GM18858 (cell line): Measurements from ENCODE around the gene ADCY7.
A peak's percentile ranks its signal among the peaks of the same experiment; 100 is the strongest.

Experiments used
- ATAC-seq: cut with Tn5 transposase; IDR thresholded peaks from one replicate; pipeline ENCODE4 v1.9.1; 2021; ENCODE audit not compliant: unreplicated experiment

ADCY7 gene

DNA sequence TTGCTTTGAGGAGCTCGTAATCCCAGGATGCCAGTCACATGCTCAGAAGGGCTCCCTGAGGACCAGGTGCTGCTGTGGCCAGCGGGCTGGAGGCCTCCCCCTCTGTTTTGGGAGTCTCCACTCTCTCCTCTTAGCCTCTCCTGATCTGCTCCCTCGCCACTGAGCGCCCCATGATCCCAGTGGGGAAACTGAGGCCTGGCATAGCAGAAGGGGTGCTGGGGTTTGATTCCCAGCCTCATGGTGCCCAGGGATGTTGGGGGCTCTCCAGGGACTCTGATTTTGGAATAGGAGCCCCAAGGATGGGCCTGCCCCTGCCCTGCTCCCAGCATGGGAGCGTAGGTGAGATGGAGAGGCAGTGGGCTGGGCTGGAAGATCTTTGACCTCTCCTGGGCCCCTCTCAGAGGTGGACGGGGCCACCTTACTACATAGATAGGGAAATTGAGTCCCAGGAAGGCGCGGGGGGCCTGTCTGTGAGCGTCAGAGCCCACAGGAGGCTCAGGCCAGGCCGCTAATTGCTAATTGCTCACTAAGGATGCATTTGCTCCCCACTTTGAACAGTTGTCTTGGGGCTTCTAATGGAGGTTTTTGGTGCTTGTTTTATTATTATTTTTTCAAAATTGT lies 525 bp upstream of the ADCY7 start:
- ATAC-seq: no peak

DNA sequence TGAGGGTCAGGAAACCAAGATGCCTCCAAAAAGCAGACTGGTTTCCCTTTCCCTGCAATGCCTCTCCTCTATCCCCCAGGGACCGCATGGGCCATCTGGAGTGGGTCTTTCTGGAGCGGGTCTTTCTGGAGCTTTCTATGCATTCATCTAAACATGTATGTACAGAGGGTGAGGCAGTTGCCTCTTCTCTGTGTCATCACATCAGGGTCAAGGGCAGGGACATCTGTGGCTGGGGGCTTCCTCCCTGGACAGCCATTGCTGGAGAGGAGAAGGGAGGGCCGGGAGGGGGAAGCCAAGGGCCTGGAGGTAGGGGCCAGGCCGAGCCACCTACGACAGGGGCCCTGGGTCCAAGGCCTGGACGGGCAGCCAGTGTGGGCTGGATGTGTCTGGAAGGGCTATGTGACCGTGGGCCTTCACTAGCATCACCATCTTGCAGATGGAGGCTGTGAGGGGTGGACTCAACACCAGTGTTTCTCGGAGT lies 840 bp downstream of the ADCY7 start:
- ATAC-seq: no peak

DNA sequence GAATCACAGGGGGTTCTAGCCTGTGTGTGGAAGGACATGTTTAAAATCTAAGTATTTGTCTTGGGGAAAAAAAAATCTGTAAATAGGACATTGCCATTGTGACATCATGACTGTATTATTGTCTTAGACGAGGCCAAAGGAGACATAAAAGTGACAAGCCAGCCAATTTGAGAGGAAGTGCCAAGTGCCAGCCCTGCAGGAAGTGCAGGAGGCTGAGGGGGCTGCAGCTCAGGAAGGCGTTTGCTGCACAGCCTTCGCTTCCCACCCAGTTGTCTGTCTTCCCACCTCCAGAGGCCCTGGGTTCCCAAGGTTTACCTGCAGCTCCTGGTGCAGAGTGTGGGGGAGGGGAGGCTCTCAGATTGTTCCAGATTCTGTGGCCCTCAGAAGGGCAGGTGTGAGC lies 1.3 kb downstream of the ADCY7 start:
- no peak for ATAC-seq

DNA sequence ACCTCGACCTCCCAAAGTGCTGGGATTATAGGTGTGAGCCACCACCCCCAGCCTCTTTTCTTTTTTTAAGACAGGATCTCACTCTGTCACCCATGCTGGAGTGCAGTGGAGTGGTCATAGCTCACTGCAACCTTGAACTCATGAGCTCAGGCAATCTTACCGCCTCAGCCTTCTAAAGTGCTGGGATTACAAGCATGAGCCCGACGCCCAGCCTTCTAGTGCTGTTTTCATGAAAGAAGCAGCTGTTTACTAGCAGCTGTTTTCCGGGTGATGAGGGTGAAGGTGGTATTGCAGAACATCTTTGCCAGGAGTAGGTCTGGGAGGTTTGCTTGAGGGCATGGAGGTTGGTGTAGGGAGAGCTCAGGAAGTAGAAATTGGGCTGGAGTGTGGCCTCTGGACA lies 2.0 kb downstream of the ADCY7 start:
- no peak for ATAC-seq

DNA sequence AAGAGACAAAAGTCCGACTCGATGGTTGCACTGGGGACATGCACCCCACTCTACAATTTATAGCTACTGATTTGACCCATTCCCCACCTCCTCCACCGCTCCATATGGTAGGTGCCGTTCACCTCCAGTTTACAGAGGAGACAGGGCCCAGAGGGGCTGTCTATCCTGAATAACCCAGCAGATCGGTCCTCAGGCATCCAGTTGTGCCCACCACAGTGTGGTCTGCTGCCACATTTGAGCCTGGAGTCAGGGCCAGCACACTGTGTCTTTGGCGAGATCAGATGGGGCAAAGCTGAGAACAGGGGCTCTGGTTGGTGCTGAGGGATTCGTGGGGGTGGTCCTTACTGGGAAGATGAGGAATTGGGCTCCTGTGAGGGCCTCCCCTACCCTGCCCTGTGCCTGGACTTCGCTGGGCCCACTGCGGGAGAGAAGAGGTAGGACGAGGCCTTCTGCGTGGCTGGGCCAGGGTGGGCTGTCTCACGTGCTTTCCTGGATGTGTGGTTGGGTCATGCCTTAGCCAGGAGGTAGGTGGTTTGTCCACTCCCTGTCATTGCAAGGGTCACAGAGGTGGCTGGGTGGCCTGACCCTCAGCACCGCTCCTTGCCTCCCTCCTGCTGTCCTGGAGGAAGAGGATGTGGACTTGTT lies 2.8 kb downstream of the ADCY7 start:
- no peak for ATAC-seq

DNA sequence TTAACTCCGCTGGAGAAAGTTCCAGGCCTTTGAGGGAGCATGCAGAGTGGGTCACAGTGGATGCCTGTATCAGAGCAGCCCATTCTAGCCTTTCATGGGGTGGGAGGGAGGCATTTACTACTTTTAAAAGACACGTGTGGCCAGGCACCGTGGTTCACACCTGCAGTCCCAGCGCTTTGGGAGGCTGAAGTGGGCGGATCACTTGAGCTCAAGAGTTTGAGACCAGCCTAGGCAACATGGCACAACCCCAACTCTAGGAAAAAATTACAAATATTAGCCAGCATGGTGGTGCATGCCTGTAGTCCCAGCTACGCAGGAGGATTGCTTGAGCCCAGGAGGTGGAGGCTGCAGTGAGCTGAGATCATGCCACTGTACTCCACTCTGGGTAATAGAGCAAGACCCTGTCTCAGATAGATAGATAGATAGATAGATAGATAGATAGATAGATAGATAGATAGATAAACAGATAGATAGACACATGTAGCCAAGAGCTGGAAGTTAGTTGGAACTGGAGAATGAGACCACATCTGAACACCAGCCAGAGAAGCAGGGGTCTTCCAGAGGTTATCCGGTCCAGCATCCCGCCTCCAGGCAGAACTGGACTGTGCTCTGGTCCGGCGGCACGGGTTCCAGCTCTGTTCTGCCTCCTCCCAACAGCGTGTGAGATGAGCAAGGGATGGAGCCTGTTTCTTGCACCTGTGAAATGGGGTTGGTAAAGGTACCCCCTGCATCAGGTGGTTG lies 3.6 kb downstream of the ADCY7 start:
- no peak for ATAC-seq

DNA sequence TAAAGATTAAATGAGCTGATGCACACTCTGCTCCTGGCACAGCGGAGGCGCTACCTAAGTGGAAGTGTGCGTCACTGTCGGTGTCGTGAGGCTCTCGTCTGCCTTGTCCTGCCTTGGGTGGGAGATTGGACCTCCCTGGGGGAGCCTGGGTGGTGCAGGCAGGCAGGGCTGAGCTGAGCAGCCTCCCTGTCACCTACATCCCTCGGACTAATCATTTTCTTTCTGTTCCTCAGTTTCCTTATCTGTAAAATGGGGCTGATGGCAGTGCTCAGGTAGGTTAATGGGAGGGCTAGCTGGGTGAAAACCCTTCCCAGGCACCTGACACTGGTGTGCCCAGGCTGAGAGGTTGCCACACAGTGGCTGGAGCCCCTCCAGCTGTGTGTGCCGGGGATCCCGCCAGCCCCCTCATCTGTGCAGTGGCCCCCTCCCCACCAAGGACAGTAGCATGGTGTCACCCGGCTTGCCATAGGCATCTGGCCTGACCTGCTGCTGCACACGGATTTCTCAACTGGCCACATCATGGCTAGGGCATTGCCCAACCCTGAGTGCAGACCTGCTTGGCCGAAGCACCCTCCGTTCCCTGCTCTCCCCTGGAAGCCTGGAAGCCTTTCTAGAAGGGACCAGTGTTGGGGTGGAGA lies 4.3 kb downstream of the ADCY7 start:
- no peak for ATAC-seq

DNA sequence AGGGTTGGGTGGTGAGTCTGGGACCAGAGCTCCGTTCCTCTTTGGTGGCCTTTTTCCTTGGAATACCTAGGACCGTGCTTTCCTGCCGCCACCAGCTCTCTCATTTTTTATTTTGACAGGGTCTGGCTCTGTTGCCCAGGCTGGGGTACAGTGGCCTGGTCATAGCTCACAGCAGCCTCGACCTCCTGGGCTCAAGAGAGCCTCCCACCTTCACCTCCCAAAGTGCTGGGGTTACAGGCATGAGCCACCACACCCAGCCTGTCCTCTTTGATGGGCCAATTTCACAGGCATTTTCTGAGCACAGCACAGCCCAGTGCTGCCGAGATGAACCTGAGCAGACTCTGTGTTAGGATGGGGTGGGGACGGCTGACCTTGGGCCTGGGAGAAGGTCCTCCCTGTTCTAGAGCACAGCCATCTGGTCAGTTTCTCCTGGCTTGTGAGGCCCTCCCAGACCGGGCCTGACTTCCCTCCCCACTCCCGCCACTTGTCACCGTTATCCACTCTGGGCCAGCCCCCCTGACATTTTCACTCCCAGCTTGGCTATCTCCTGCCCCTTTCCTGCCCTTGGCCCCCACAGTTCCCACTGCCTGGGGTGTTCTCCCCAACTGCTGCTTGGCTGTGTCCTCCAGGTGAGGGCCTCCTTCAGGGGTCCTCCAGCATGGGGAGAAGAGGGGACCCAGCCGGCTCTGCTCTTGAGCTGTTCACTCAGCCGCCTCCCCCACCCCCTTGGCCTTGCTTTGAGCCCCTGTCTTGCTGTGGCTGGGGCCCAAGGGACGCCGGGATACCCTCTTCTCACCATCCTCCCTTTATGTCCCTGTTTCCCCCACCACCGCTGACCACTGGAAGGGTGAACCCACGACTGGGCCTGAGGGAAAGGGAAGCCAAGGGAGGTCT lies 5.0 kb downstream of the ADCY7 start:
- no peak for ATAC-seq

DNA sequence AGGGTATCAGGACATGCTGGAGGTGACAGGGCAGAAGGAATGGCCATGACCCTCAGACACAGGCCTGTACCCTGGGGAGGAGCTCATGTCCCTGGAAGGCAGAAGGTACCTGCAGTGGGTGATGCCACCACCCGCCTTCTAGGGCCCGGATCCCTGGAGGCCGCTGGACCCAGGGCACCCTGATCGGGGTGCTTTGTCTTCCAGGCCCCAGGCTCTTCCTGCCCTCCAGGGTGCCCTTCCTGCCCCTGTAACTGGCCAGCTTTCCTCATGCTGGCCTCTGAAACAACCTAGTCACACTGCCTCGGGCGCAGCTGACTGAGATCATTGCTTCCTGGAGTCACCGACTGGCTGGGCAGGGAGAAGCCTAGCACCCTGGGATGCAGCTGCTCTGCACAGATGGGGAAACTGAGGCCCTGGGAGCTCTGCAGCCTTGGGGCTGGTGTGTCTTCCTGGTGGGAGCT lies 5.8 kb downstream of the ADCY7 start:
- no peak for ATAC-seq

DNA sequence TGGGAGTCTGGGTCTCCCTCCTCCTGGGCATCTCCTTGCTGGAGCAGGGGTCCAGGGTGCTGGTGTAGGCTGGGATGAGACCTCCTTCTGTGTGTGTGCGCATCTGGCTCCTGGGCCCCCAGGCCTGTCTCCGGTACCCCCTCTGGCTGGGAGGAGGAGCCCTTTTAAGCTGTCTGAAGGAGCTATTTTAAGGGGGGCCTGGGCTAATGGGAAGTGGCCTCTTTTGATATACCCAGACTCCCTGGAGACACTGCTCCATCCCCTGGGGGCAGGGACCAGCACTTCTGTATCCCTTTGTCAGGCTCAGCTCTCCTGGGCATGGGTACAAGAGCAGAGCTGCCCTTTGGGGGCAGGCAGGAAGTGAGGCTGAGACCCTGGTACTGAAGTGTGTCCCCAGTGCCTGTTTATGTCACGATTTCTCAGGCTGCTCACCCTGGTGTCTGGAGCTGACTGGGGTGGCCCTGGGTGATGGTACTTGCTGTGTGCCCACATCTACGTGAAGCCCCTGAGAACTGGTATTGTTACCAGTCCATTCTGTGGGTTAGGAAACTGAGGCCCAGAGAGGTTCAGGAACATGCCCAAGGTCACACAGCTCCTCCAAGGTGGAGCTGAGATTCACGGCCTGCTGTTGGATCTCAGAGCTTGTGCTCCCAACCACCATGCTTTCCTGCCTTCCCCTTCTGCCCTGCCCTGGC lies 6.5 kb downstream of the ADCY7 start:
- no peak for ATAC-seq

DNA sequence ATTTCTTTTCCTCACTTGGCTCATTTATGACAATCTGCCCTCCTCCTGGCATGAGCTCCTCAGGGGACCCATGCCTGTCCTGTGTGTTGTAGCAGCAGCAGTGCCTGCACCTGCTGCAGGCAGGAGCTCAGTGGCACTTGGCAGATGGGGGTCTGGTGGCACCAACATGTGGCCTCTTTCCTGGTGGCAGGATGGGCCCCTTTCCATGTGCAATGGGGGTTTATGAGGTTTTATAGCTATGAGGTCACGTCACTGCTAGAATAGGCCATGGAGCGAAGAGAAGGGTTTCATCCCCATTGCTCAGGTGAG lies 7.0 kb downstream of the ADCY7 start:
- ATAC-seq: no peak

DNA sequence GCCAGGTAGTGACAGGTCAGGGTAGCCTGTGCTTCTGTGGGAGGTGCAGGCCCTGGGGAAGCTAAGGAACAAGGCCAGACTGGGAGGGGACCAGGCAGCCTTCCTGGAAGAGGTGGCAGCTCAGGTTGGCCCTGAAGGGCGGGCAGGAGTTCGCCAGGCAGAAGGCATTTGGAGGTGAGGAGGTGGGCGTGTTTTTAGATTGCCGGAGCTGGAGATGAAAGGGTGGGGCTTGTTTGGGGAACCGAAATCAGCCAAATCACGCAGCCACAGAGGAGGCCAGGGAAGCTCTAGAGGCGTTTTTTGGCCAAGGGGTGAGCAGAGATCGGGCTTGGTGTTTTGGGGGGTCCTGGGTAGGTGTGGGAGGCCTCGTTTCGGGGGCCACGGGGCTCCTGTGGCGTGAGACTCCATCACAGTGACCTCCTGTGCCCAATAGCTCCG lies 7.6 kb downstream of the ADCY7 start:
- peak; percentile 54 for ATAC-seq

DNA sequence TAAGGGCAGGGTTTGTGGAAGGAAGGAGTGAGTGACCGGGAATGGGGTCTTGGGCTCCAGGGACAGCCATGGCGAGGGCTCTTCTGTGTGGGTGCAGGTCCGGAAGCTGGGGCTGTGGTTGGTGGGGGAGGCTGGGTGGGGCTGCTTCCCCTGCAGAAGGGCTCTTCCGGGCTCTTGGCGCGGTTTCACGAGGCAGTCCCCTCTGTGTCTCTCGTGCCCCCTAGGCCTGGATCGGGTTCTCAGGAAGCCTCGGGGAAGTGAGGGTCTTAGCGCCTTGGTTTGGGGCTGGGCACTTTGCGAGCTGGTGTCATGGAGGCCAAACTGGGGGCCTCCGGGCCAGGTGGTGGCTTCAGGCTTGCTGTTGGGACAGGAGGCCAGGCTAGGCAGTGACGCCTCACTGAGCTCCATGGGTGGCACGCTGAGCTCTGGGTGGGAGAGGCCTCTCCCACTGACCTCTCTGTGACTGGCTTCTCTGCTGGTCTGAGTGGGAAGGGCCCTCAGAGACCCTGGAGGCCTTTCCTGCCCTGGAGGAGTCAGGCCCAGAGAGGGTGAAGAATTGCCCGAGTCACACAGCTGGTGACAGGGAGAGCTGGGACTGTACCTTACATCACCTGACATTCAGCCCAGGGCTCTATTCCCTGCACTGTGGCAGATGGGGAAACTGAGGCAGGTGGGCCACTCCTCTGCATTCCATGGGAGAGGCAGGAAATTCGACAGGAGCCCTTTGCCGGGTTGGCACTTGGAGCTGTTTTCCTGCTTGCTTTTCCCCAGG lies 8.2 kb downstream of the ADCY7 start:
- no peak for ATAC-seq

DNA sequence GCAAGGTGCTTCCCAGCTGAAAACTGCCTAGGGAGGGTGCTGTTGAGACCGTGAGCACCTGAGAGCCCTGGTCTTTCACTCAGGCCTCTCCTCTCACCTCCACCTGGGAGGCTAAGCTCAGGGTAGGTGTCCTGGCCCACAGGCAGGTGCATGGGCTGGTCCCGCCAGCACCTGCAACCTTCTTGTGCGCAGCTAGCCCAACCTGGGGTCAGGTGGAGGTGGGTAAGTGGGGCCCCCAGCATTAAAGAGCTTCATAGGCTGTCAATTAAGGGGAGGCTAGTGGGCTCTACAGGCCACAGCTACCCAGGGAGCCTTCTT lies 8.7 kb downstream of the ADCY7 start:
- no peak for ATAC-seq

DNA sequence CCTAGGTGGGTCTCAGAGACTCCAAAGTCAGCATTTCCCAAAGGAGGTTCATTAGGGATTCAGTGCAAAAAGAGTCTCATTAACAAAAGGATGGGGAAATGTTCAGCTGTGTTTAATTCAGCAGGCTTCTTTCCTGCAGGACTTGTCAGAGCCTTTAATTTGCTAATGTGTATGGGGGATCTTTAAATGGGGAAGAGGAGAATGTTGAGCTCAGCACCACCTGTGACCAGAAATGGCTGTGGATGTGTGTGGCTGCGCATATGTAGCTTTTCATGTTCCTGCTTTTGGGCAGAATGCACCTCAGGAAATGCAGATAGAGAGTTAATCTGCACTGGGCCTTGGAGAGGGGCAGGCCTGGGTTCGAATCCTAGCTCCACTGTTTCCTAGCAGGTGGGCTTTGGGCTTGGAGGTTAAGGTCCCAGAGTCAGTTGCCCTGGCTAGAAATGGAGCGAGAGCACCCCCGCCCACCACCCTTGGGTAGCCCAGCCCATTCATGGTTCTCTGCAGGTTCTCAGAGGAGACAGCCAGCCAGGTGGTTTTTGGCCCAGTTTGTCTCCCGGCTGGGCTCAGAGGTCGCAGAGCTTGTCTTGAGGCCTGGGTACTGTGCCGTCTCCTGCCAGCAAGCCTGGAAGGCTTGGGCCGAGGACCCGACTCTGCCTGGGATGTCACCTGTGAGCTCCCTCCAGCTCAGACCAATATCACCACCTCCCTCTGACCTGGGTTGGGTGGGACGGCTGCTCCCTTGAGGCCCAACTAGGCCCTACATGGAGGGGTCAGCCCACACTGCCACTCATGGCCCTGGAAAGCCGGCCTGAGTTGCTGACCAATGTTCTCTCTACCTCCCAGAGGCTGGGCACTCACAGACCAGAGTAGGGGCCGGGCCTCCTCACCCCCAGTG lies 9.3 kb downstream of the ADCY7 start:
- ATAC-seq: no peak

DNA sequence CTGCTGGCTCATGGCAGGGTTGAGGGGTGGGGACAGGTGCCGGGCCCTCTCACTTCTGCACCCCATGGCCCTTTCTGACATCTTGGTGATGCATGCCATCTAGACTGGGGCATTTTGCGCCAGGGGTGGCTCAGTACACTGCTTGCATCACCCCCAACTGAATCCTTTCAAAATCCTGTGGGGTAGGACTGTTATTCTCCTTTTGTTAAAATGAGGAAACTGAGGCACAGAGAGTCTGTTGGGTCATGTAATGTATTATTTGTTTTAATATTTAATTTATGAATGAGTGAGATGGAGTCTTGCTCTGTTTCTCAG lies 9.9 kb downstream of the ADCY7 start:
- no peak for ATAC-seq

DNA sequence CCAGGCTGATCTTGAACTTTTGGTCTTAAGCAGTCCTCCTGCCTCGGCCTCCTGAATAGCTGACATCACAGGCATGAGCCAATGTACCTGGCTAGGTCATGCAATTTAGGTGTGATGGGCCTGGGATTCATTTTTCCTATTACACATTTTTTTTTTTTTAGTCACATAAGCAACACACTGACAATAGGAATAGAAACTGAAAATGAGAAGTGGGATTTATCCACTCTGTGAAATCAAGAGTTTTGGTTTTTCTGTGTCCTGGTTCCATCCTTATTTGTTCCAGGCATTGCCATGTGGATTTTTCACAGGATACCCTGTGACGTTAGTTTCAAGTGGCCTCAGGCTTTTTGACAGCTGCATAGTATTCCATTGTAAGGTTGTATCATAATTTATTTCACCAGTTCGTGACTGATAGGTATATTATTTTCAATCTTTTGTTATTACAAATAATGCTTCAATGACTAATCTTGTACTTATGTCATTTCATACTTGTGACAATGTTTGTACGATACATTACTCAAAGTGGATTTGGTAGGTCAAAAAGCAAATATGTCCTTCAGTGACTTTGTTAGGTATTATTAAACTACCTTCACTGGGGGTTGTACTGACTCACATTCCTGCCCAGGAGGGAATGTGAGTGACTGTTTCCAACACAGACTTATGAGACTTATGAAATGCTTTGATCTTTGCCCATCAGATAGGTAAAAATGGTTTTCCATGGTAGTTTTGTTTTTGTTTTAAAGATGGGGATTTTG lies 10.6 kb downstream of the ADCY7 start:
- ATAC-seq: no peak

DNA sequence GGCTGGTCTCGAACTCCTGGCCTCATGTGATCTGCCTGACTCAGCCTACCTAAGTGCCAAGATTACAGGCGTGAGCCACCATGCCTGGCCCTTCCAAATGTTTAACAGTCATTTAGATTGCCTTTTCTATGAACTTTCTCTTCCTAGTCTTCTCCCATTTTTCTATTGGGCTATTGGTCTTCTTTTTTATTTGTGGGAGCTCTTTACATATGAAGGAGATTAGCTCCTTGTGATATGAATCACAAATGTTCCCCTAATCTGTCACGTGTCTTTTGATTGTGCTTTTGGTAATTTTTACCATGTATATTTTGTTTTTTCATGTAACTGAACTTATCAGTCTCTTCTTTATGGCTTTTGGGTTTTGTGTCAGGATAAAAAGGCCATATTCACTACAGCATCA lies 11.9 kb downstream of the ADCY7 start:
- ATAC-seq: no peak
